Osteocyte (in vitro differentiated cells): ENCODE measurements around the gene B4GALNT3. TPM values are rescaled to one million over a fixed set of nuclear protein-coding genes. Genes with fewer than 3 reads are reported as not detected.

Source experiments
- DNase-seq: peaks from one replicate; pipeline ENCODE4 v3.0.0; 2021; ENCODE audit warnings: mixed read lengths; ENCODE audit not compliant: unreplicated experiment; ENCODE audit errors: extremely low spot score
- H3K27ac Mint-ChIP-seq: one replicate; pipeline ENCODE4 v1.8.0; 2021; ENCODE audit warnings: mild to moderate bottlenecking, mixed read lengths; ENCODE audit not compliant: unreplicated experiment
- H3K27me3 Mint-ChIP-seq: one replicate; pipeline ENCODE4 v1.8.0; 2021; ENCODE audit warnings: mixed read lengths; ENCODE audit not compliant: unreplicated experiment
- H3K36me3 Mint-ChIP-seq: one replicate; pipeline ENCODE4 v1.8.0; 2021; ENCODE audit warnings: mixed read lengths; ENCODE audit not compliant: unreplicated experiment
- H3K4me1 Mint-ChIP-seq: one replicate; pipeline ENCODE4 v1.8.0; 2021; ENCODE audit warnings: mixed read lengths; ENCODE audit not compliant: unreplicated experiment
- H3K4me3 Mint-ChIP-seq: one replicate; pipeline ENCODE4 v1.8.0; 2021; ENCODE audit warnings: mild to moderate bottlenecking, moderate library complexity, mixed read lengths; ENCODE audit not compliant: unreplicated experiment
- H3K9me3 Mint-ChIP-seq: one replicate; pipeline ENCODE4 v1.8.0; 2021; ENCODE audit warnings: mixed read lengths; ENCODE audit not compliant: unreplicated experiment
- CTCF ChIP-seq: fragments of 200-600 bp; sonication (generic); IDR thresholded peaks from 2 replicates; pipeline ENCODE4 v1.5.0; 2021; ENCODE audit warnings: antibody characterized with exemption, mild to moderate bottlenecking, moderate library complexity
- total RNA-seq: library from RNA; stranded (reverse); gene quantifications from 2 replicates; pipeline ENCODE4 v1.2.1, GENCODE V29; 2021

Gene B4GALNT3
- total RNA-seq, 1 donor from 2014 or later: 0.27 TPM

GRCh38 chr12:546265-546919, 86.7 kb downstream of the B4GALNT3 start:
- Mint-ChIP-seq H3K9me3 (no peaks in the 10 kb centered on the region), H3K36me3 (no peaks in the 10 kb centered on the region), H3K27me3 (peaks cover 34% of the 10 kb centered on the region), H3K4me1 (peaks cover 3% of the 10 kb centered on the region), H3K27ac (no peak overlapping the region), H3K4me3 (no peak overlapping the region)
- no peak for TF ChIP-seq CTCF
- DNase-seq: no peak

GRCh38 chr12:546920-547845, 87.4 kb downstream of the B4GALNT3 start:
- H3K9me3 Mint-ChIP-seq: no peaks in the 10 kb centered on the region
- H3K4me3 Mint-ChIP-seq: no peak overlapping the region
- H3K27ac Mint-ChIP-seq: no peak overlapping the region
- H3K4me1 Mint-ChIP-seq: peaks cover under 1% of the 10 kb centered on the region
- no peaks in the 10 kb centered on the region for H3K36me3 Mint-ChIP-seq
- DNase-seq: peak; percentile 91
- peaks cover 37% of the 10 kb centered on the region for H3K27me3 Mint-ChIP-seq
- TF ChIP-seq CTCF: peak; percentile 100

GRCh38 chr12:547883-548470, 88.2 kb downstream of the B4GALNT3 start:
- H3K27ac Mint-ChIP-seq: no peak overlapping the region
- DNase-seq: no peak
- H3K36me3 Mint-ChIP-seq: no peaks in the 10 kb centered on the region
- H3K4me3 Mint-ChIP-seq: no peak overlapping the region
- H3K9me3 Mint-ChIP-seq: no peaks in the 10 kb centered on the region
- TF ChIP-seq CTCF: no peak
- peaks cover 6% of the 10 kb centered on the region for H3K4me1 Mint-ChIP-seq
- peaks cover 44% of the 10 kb centered on the region for H3K27me3 Mint-ChIP-seq

- no peaks in the 10 kb centered on the region for H3K36me3 Mint-ChIP-seq
- no peak overlapping the region for H3K4me3 Mint-ChIP-seq
- TF ChIP-seq CTCF: no peak
- H3K27ac Mint-ChIP-seq: no peak overlapping the region
- peaks cover 6% of the 10 kb centered on the region for H3K4me1 Mint-ChIP-seq
- peaks cover 51% of the 10 kb centered on the region for H3K27me3 Mint-ChIP-seq
- peak; percentile 73 for DNase-seq
- H3K9me3 Mint-ChIP-seq: no peaks in the 10 kb centered on the region
Measured at GRCh38 chr12:549476-550082, 89.8 kb downstream of the B4GALNT3 start.
